Activated T-cell treated with anti-CD3 and anti-CD28 coated beads for 4 hours (primary cell): Measurements from ENCODE around the gene ADGRG6.
"Not testable (repeated sequence)": the region's sequence is repeated elsewhere in the genome, so short reads cannot be mapped to it uniquely, and the experiment has no call there.

Experiments
- DNase-seq: peaks from one replicate; pipeline ENCODE4 v3.0.0-alpha.2; 2020

ADGRG6 gene

DNA sequence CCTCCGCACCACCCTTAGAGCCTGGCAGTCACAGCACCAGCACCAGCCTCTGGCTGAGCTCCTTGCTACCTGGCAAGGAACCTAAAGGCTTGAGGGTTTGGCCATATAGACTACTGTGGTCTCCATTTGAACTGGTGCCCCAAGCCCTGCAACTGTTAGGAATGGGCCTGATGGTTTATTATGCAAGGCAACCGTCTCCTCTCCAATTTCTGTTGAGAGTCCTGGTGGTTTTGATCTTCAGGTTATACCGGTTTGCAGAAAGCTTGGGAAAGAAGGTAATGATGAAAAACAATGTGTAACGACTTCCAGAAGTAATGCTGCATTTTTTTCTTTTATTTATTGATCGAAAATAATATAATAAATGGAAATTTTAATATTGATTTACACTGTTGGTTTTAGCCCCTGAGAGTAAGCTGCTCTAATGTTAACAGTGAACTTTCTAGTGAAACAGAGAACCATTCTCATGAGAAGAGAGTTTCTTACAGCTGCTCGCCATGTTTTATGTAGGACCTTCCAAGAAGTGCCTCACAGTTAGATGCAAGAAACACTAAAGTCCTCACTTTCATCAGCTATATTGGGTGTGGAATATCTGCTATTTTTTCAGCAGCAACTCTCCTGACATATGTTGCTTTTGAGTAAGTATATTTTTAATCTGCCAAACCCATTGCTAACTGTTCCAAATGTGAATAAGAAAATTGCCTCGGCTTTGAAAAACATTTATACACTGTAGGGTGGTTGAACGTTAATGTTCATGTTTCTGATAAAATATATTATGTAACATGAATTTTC is 112.8 kb downstream of the ADGRG6 start:
- DNase-seq: no peak

- no peak for DNase-seq
Observed at GRCh38 chr6:142416179-142416578, 114.4 kb downstream of the ADGRG6 start.

DNA sequence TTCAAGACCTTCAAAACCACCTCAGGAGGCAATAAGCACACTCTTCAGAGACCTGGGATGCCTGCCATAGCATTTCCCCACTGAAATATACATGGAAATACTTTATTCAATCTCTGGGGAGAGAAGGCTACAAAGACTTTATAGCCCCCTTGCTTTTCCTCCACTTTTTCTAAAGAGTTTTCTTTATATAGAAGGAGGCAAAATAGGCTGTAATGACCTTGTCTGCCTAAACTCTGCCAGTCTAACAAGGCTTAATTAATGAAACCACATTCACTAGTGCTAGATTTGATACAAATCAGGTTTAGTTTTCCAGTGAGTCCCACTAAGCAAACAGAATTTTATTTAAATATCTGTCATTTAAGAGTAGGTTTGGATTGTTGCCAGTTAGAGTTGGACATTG is 114.9 kb downstream of the ADGRG6 start:
- DNase-seq: no peak

GRCh38 chr6:142417331-142417750 is 115.5 kb downstream of the ADGRG6 start:
- no peak for DNase-seq

GRCh38 chr6:142419071-142419470 is 117.3 kb downstream of the ADGRG6 start:
- no peak for DNase-seq

GRCh38 chr6:142420802-142421201 is 119.0 kb downstream of the ADGRG6 start:
- no peak for DNase-seq

GRCh38 chr6:142421285-142422117 is 119.7 kb downstream of the ADGRG6 start:
- DNase-seq: no peak

DNA sequence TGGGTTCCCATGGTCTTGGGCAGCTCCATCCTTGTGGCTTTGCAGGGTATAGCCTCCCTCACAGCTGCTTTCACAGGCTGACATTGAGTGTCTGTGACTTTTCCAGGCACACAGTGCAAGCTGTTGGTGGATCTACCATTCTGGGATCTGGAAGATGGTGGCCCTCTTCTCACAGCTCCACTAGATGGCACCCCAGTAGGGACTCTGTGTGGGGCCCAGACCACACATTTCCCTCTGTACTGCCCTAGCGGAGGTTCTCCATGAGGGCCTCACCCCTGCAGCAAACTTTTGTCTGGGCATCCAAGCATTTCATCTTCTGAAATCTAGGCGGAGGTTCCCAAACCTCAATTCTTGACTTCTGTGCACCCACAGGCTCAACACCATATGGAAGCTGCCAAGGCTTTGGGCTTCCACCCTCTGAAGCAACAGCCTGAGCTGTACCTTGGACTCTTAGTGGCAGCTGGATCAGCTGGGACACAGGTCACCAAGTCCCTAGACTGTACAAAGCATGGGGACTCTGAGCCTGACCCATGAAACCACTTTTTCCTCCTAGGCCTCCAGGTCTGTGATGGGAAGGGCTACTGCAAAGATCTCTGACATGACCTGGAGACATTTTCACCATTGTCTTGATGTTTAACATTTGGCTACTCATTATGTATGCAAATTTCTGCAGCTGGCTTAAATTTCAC is 124.8 kb downstream of the ADGRG6 start:
- DNase-seq: not testable (repeated sequence)

- DNase-seq: not testable (repeated sequence)
Observed at GRCh38 chr6:142428468-142428867, 126.7 kb downstream of the ADGRG6 start.

- DNase-seq: no peak
Observed at GRCh38 chr6:142429195-142429594, 127.4 kb downstream of the ADGRG6 start.

- DNase-seq: no peak
Observed at GRCh38 chr6:142433419-142433818, 131.6 kb downstream of the ADGRG6 start.

DNA sequence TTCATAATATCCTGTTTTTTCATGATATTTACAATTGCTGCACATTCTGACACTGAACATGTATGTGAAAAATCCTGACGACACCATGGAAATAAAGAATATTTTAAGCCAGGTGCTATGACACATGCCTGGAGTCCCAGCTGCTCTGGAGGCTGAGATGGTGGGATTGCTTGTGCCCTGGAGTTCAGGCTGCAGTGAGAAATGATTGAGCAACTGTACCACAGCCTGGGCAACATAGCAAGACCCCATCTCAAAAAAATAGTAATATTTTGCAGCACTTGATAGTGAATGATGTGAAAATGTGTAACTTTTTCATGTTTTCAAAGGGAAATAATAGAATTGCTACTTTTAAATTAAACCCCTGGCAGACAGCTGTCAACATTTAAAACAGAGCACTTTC is 137.1 kb downstream of the ADGRG6 start:
- no peak for DNase-seq

GRCh38 chr6:142440600-142441293 is 138.9 kb downstream of the ADGRG6 start:
- DNase-seq: no peak

GRCh38 chr6:142441716-142442115 is 139.9 kb downstream of the ADGRG6 start:
- no peak for DNase-seq

GRCh38 chr6:142443102-142443501 is 141.3 kb downstream of the ADGRG6 start:
- no peak for DNase-seq

DNA sequence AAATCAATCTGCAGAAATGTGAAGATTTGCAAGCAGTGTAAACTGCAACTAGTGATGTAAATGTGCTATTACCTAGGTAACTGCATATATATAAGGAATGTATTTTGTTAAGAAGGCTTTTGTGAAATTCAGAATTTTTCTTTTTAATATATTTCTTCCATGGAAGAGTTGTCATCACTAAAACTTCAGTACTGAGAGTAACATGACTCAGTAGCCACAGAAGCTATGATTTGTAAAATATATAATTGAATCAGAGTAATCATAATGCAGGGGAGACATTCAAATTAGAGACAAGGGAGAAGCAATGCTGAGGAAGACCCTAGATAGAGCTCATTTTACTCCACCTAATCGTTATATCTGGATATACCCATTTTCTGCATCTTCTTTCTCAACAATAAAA is 141.7 kb downstream of the ADGRG6 start:
- DNase-seq: no peak

GRCh38 chr6:142444376-142444775 is 142.6 kb downstream of the ADGRG6 start:
- no peak for DNase-seq

GRCh38 chr6:142444881-142445301 is 143.1 kb downstream of the ADGRG6 start:
- DNase-seq: no peak

DNA sequence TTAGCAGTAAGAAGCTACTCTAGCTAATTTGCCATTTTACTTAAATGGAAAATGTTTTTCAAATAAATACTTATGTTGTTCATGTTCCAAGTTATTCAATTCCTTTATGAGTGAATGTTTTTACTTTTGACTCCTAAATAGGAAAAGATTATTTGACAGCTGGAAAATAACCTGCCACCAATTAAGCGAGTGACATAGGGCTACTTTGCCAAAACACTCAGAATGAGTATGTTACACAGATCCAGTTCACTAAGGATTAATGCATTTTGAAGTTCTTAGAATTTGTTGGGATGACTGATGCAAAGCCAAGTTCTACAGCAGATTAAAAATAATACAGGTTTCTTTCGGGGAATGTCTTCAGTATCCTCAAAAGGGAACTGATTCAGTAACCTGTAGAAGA is 144.4 kb downstream of the ADGRG6 start:
- no peak for DNase-seq

DNA sequence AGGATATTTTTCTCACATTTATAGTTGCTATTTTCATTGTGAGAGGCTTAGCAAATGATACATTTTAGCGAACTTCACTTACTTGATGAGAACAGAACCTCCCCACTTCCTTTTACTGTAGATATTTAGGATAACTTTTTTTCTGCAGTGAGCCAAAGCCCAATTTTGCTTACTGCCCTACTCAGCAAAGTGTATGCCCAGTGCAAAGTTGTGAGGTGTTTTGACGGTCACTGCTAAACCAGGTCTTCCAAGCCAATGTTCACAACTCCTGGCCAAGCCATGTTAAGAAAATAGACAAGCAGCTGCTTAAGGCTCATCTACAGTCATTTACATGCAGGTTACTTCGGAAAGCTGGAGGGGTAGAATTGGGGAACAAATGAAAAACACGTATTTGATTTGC is 144.8 kb downstream of the ADGRG6 start:
- DNase-seq: no peak

- no peak for DNase-seq
Observed at GRCh38 chr6:142448091-142448729, 146.4 kb downstream of the ADGRG6 start.

- DNase-seq: not testable (repeated sequence)
Observed at GRCh38 chr6:142450856-142451255, 149.0 kb downstream of the ADGRG6 start.
